CD4-positive, CD25-positive, alpha-beta regulatory T cell (primary cell): ENCODE data around the gene NFASC. TPM values are rescaled to one million over a fixed set of nuclear protein-coding genes. Genes with fewer than 3 reads are reported as not detected.

Experiments
- ATAC-seq, 2 donors: fragments of 150-1000 bp; cut with Tn5 transposase; one replicate each; pipeline ENCODE4 v1.10.0; 2021; ENCODE audit warnings: low read depth in 2 of 2, moderate number of reproducible peaks in 2 of 2, moderate library complexity in 1 of 2
- DNase-seq, 3 donors: peaks; one replicate each; pipeline versions ENCODE4 v3.0.0 to v3.0.0-alpha.2; 2012 to 2022; ENCODE audit warnings: mixed read lengths in 1 of 3
- H3K27ac ChIP-seq: one replicate; pipeline ENCODE4 v1.7.0; 2013; ENCODE audit warnings: mild to moderate bottlenecking, low read length; ENCODE audit not compliant: insufficient read depth, poor library complexity, severe bottlenecking
- H3K27me3 ChIP-seq: one replicate; pipeline ENCODE4 v1.7.0; 2013; ENCODE audit warnings: low read length; ENCODE audit not compliant: control insufficient read depth, insufficient read depth
- H3K36me3 ChIP-seq: one replicate; pipeline ENCODE4 v1.7.0; 2013; ENCODE audit warnings: mild to moderate bottlenecking, low read length, moderate library complexity; ENCODE audit not compliant: control insufficient read depth, insufficient read depth
- H3K4me1 ChIP-seq: 2 replicates; pipeline ENCODE4 v1.7.0; 2013; ENCODE audit warnings: mild to moderate bottlenecking, low read length; ENCODE audit not compliant: insufficient read depth, control insufficient read depth, poor library complexity, severe bottlenecking
- H3K4me3 ChIP-seq: one replicate; pipeline ENCODE4 v1.7.0; 2013; ENCODE audit warnings: low read depth, mild to moderate bottlenecking, low read length, moderate library complexity
- H3K9me3 ChIP-seq, 2 experiments: 1 replicate in 1 of 2; 2 replicates in 1 of 2; pipeline ENCODE4 v1.7.0; 2013; ENCODE audit warnings: low read length in 2 of 2, mild to moderate bottlenecking in 1 of 2, moderate library complexity in 1 of 2; ENCODE audit not compliant: control insufficient read depth in 2 of 2
- H3K27ac Mint-ChIP-seq, 3 donors: one replicate each; pipeline ENCODE4 v1.8.0; 2020 to 2022; ENCODE audit warnings: mild to moderate bottlenecking in 3 of 3, mixed read lengths in 3 of 3, moderate library complexity in 2 of 3
- H3K27me3 Mint-ChIP-seq: one replicate; pipeline ENCODE4 v1.8.0; 2022; ENCODE audit warnings: mild to moderate bottlenecking, mixed read lengths
- H3K36me3 Mint-ChIP-seq: one replicate; pipeline ENCODE4 v1.8.0; 2020; ENCODE audit warnings: mixed read lengths
- H3K4me1 Mint-ChIP-seq, 4 donors: one replicate each; pipeline ENCODE4 v1.8.0; 2020 to 2022; ENCODE audit warnings: mixed read lengths in 4 of 4, mild to moderate bottlenecking in 1 of 4
- H3K4me3 Mint-ChIP-seq, 4 donors: one replicate each; pipeline ENCODE4 v1.8.0; 2020 to 2022; ENCODE audit warnings: mild to moderate bottlenecking in 4 of 4, mixed read lengths in 4 of 4, moderate library complexity in 3 of 4
- H3K9me3 Mint-ChIP-seq, 7 donors: one replicate each; pipeline ENCODE4 v1.8.0; 2020 to 2022; ENCODE audit warnings: mixed read lengths in 7 of 7, mild to moderate bottlenecking in 3 of 7, moderate library complexity in 2 of 7
- polyA plus RNA-seq, 4 donors: library from polyadenylated mRNA; unstranded; fragments of 300-500 nt; fragmentation: Illumina TruSeq; gene quantifications; one replicate each; pipeline ENCODE4 v1.2.3, GENCODE V29; 2021
- total RNA-seq: library from RNA; stranded (reverse); gene quantifications from one replicate; pipeline ENCODE4 v1.2.3, GENCODE V29; 2022

Gene NFASC
- total and polyA plus RNA-seq, 5 donors from 2014 or later: not detected

DNA sequence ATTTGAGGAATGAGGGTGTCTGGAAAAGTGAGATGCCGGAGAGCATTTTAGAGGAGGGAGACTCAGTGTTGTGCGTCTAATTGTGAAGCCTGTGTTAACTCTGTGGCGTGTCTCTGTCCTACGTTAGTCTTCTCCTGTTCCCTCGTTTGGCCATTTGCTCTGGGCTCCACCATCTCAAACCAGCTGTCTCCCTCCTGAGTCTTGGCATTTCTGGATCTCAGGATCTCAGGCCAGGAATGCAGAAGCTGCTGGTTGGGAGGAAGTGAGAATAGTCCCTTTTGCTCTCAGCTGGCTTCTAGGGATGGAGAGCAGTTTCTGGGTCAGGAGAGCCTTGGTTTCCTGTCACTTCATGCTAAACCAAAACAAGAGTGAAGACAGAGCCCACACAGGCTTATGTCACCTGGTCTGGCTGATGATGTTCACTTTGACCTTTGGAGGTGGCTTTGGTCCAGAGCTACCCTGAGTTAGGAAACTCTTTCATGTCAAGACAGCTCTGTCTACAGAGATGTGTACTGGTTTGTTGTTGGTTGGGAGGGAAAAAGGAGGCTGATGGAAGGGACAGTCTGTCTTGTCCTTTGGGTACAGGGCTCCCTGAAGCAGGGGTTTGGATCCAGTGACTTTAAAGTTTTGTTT, 859 bp downstream of the NFASC start:
- H3K27me3 ChIP-seq: no peaks in the 10 kb centered on the region
- H3K27ac Mint-ChIP-seq: no peak overlapping the region
- H3K4me1 Mint-ChIP-seq: no peaks in the 10 kb centered on the region

GRCh38 chr1:204872262-204872881, 1.7 kb downstream of the NFASC start:
- Histone ChIP-seq H3K9me3 (no peaks in the 10 kb centered on the region), H3K4me1 (no peaks in the 10 kb centered on the region), H3K36me3 (no peaks in the 10 kb centered on the region), H3K27me3 (peaks cover 3% of the 10 kb centered on the region), H3K4me3 (no peak overlapping the region), H3K27ac (no peak overlapping the region)
- Mint-ChIP-seq H3K36me3 (no peaks in the 10 kb centered on the region), H3K9me3 (no peaks in the 10 kb centered on the region), H3K4me1 (no peaks in the 10 kb centered on the region), H3K27me3 (peaks cover 12% of the 10 kb centered on the region), H3K27ac (no peak overlapping the region), H3K4me3 (no peak overlapping the region)
- ATAC-seq (no peak), DNase-seq (no peak)

More for the DNA sequence above, 859 bp downstream of the NFASC start:
- DNase-seq: no peak
- H3K36me3 ChIP-seq: no peaks in the 10 kb centered on the region
- H3K9me3 ChIP-seq: no peaks in the 10 kb centered on the region
- no peak for ATAC-seq
- no peak overlapping the region for H3K4me3 ChIP-seq
- Mint-ChIP-seq H3K9me3 (no peaks in the 10 kb centered on the region), H3K36me3 (no peaks in the 10 kb centered on the region), H3K27me3 (peaks cover 12% of the 10 kb centered on the region), H3K4me3 (no peak overlapping the region)
- H3K4me1 ChIP-seq: no peaks in the 10 kb centered on the region
- no peak overlapping the region for H3K27ac ChIP-seq

DNA sequence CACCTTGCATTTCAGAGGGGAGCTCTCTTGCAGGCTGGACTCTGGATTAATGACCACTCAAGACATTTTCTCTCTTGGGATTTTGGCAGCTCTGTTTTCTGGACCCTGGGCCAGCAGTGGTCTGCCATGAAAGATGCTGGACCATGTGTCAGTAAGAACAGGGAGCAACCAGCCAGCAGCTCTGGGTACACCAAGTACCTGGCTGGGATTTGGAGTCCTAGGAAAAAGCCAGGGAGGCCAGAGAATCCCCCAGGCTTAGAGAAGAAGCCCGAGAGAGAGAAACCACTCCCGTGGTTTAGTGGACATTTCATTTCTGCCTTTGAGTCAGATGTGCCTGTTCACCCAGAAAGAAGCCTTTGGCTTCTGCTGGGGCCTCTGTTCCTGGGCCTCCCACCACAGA, 2.5 kb downstream of the NFASC start:
- H3K4me3 Mint-ChIP-seq: no peak overlapping the region
- DNase-seq (no peak), ATAC-seq (no peak)
- H3K4me1 ChIP-seq: no peaks in the 10 kb centered on the region
- H3K4me1 Mint-ChIP-seq: no peaks in the 10 kb centered on the region
- peaks cover 15% of the 10 kb centered on the region for H3K27me3 Mint-ChIP-seq
- H3K36me3 Mint-ChIP-seq: no peaks in the 10 kb centered on the region
- H3K27me3 ChIP-seq: peaks cover 6% of the 10 kb centered on the region
- H3K27ac ChIP-seq: no peak overlapping the region
- no peaks in the 10 kb centered on the region for H3K36me3 ChIP-seq
- H3K9me3 Mint-ChIP-seq: no peaks in the 10 kb centered on the region
- no peak overlapping the region for H3K27ac Mint-ChIP-seq
- no peaks in the 10 kb centered on the region for H3K9me3 ChIP-seq
- H3K4me3 ChIP-seq: no peak overlapping the region

GRCh38 chr1:204873714-204874113, 3.1 kb downstream of the NFASC start:
- no peaks in the 10 kb centered on the region for H3K4me1 Mint-ChIP-seq
- no peaks in the 10 kb centered on the region for H3K9me3 Mint-ChIP-seq
- no peak overlapping the region for H3K27ac Mint-ChIP-seq
- no peak overlapping the region for H3K4me3 ChIP-seq
- H3K27ac ChIP-seq: no peak overlapping the region
- H3K36me3 Mint-ChIP-seq: no peaks in the 10 kb centered on the region
- H3K4me1 ChIP-seq: no peaks in the 10 kb centered on the region
- DNase-seq: no peak
- H3K27me3 Mint-ChIP-seq: peaks cover 15% of the 10 kb centered on the region
- H3K36me3 ChIP-seq: no peaks in the 10 kb centered on the region
- no peak overlapping the region for H3K4me3 Mint-ChIP-seq
- peaks cover 6% of the 10 kb centered on the region for H3K27me3 ChIP-seq
- no peaks in the 10 kb centered on the region for H3K9me3 ChIP-seq
- no peak for ATAC-seq

DNA sequence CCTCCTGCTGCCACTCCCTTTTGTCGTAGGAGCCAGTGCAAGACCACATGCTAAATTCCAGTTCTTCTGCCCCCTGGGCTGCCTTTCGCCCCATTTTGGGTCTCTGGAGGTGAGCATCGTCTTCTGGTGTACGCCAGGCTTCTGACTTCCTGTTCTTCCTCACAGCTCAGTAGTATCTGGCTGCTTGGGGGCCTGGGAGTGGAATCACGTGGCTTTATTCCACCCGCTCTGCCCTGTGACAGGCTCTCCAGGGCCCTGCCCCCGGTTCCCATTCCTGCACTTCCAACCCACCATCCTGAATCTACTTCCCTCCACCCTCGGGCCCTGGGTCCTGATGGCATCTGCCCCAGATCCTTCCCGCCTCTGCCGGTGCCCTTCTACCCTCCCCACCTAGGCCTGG, 3.6 kb downstream of the NFASC start:
- no peaks in the 10 kb centered on the region for H3K36me3 Mint-ChIP-seq
- H3K27me3 Mint-ChIP-seq: peaks cover 15% of the 10 kb centered on the region
- H3K27ac Mint-ChIP-seq: no peak overlapping the region

GRCh38 chr1:204875255-204875654, 4.6 kb downstream of the NFASC start:
- Mint-ChIP-seq H3K27me3 (peaks cover 15% of the 10 kb centered on the region), H3K36me3 (no peaks in the 10 kb centered on the region), H3K4me1 (no peaks in the 10 kb centered on the region), H3K4me3 (no peak overlapping the region), H3K27ac (no peak overlapping the region), H3K9me3 (no peaks in the 10 kb centered on the region)
- no peak for DNase-seq
- Histone ChIP-seq H3K4me1 (no peaks in the 10 kb centered on the region), H3K4me3 (no peak overlapping the region), H3K27me3 (peaks cover 6% of the 10 kb centered on the region), H3K36me3 (no peaks in the 10 kb centered on the region), H3K27ac (no peak overlapping the region), H3K9me3 (no peaks in the 10 kb centered on the region)
- no peak for ATAC-seq

More for the DNA sequence above, 3.6 kb downstream of the NFASC start:
- Mint-ChIP-seq H3K9me3 (no peaks in the 10 kb centered on the region), H3K4me1 (no peaks in the 10 kb centered on the region), H3K4me3 (no peak overlapping the region)
- H3K4me3 ChIP-seq: no peak overlapping the region
- DNase-seq (no peak), ATAC-seq (no peak)
- H3K9me3 ChIP-seq: no peaks in the 10 kb centered on the region
- peaks cover 6% of the 10 kb centered on the region for H3K27me3 ChIP-seq
- no peaks in the 10 kb centered on the region for H3K4me1 ChIP-seq
- H3K36me3 ChIP-seq: no peaks in the 10 kb centered on the region
- no peak overlapping the region for H3K27ac ChIP-seq

DNA sequence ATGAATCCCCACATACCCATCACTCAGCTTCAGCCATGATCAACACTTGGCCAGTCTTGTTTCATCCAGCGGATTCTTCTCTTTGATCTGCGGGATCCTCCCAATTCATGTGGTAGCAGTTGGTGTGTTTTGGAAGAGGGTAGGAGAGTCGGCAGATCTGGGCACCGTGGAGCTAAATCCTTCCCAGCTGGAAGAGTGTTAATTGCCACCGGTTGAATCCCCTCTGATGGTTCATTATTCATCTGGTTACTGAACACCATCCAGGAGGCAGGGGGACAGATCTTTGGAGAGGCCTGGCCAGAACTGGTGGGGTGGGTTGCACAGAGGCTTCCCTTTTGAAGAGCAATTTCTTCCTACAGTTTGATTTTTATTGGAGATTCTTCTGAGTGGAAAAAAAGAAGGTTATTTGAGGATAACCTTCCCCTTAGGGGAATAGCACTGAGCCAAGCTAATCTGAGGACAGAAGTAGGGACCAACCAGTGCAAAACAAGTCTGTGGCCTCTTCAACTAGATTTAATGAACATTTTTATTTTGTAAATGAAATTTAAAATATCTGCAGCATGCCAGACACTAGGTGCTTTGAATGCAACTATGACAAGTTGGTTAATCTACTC, 8.1 kb downstream of the NFASC start:
- Mint-ChIP-seq H3K4me1 (no peaks in the 10 kb centered on the region), H3K36me3 (no peaks in the 10 kb centered on the region), H3K4me3 (no peak overlapping the region), H3K27ac (no peak overlapping the region), H3K9me3 (peaks cover 0 to 3% (median 0%) of the 10 kb centered on the region in 7 donors), H3K27me3 (peaks cover 15% of the 10 kb centered on the region)
- Histone ChIP-seq H3K9me3 (no peaks in the 10 kb centered on the region), H3K4me1 (no peaks in the 10 kb centered on the region), H3K36me3 (no peaks in the 10 kb centered on the region), H3K4me3 (no peak overlapping the region), H3K27ac (no peak overlapping the region), H3K27me3 (peaks cover 6% of the 10 kb centered on the region)
- ATAC-seq (no peak), DNase-seq (no peak)

- H3K27ac Mint-ChIP-seq: no peak overlapping the region
Measured at GRCh38 chr1:204879351-204879750, 8.7 kb downstream of the NFASC start.

More at GRCh38 chr1:204879351-204879750, 8.7 kb downstream of the NFASC start:
- H3K4me3 Mint-ChIP-seq: no peak overlapping the region
- Histone ChIP-seq H3K27ac (no peak overlapping the region), H3K36me3 (no peaks in the 10 kb centered on the region), H3K9me3 (no peaks in the 10 kb centered on the region), H3K4me1 (no peaks in the 10 kb centered on the region), H3K27me3 (peaks cover 6% of the 10 kb centered on the region), H3K4me3 (no peak overlapping the region)
- H3K9me3 Mint-ChIP-seq: peaks cover 0 to 3% (median 0%) of the 10 kb centered on the region in 7 donors
- H3K4me1 Mint-ChIP-seq: no peaks in the 10 kb centered on the region
- H3K27me3 Mint-ChIP-seq: peaks cover 15% of the 10 kb centered on the region
- H3K36me3 Mint-ChIP-seq: no peaks in the 10 kb centered on the region
- DNase-seq (no peak), ATAC-seq (no peak)
